ENCODE measurements around the gene UPK3B.
"Not testable (repeated sequence)": the region's sequence is repeated elsewhere in the genome, so short reads cannot be mapped to it uniquely, and the experiment has no call there.

DNA sequence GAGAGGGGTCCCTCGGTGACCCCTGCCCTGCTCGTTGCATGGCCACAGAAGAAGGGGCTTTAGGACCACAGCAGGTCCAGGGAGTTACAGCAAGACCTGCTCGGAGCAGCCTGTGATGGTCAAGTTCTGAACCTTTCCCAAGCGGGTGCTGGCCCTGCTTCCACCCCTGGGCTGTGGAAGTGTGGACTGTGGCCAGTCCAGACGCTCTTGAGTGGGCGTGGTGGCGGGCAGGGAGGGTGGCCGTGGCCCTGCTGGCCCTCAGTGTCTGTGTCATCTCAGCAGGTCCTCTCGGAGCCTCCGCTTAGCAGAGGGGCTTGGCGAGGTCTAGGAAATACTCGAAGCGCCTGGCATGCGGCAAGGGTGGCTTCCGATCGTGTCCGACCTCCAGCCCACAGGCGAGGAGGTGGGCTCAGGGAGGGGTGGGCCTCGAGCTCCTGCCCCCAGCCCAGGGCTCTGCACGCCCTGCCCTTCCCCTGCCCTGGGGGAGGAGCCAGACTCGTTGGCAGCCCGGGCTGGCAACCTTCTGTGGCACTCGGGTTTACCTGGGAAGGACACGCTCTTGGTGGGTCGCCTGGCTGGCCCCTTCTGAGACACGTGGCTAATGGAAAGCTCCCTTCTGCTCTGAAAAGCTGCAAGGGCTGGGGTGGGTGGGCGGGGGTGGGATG, 12.3 kb upstream of the UPK3B start:
- TF ChIP-seq SIN3B (IDR thresholded peaks at IDR 0.05; ENCODE audit: low read length); SIN3A (IDR thresholded peaks at IDR 0.05; ENCODE audit: borderline replicate concordance, low read depth, low read length); SMARCE1 (IDR thresholded peaks at IDR 0.05; ENCODE audit: borderline replicate concordance); NFYB (CRISPR knock-in tag; IDR thresholded peaks at IDR 0.05); ZNF792 (CRISPR knock-in tag; IDR thresholded peaks at IDR 0.05); ELF1 (CRISPR knock-in tag; IDR thresholded peaks at IDR 0.05): not testable (repeated sequence)
- TF ChIP-seq, protein P1, sequence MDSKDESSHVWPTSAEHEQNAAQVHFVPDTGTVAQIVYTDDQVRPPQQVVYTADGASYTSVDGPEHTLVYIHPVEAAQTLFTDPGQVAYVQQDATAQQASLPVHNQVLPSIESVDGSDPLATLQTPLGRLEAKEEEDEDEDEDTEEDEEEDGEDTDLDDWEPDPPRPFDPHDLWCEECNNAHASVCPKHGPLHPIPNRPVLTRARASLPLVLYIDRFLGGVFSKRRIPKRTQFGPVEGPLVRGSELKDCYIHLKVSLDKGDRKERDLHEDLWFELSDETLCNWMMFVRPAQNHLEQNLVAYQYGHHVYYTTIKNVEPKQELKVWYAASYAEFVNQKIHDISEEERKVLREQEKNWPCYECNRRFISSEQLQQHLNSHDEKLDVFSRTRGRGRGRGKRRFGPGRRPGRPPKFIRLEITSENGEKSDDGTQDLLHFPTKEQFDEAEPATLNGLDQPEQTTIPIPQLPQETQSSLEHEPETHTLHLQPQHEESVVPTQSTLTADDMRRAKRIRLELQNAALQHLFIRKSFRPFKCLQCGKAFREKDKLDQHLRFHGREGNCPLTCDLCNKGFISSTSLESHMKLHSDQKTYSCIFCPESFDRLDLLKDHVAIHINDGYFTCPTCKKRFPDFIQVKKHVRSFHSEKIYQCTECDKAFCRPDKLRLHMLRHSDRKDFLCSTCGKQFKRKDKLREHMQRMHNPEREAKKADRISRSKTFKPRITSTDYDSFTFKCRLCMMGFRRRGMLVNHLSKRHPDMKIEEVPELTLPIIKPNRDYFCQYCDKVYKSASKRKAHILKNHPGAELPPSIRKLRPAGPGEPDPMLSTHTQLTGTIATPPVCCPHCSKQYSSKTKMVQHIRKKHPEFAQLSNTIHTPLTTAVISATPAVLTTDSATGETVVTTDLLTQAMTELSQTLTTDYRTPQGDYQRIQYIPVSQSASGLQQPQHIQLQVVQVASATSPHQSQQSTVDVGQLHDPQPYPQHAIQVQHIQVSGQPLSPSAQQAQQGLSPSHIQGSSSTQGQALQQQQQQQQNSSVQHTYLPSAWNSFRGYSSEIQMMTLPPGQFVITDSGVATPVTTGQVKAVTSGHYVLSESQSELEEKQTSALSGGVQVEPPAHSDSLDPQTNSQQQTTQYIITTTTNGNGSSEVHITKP (CRISPR knock-in tag; IDR thresholded peaks at IDR 0.05; ENCODE audit: low read depth): not testable (repeated sequence)

Measured in HepG2 (cell line).